Mesendoderm (in vitro differentiated cells): Measurements from ENCODE around the gene NCBP2L.

Source experiments
- DNase-seq: peaks from one replicate; pipeline ENCODE4 v3.0.0; 2013
- H2AK5ac ChIP-seq: 2 replicates; pipeline ENCODE4 v1.6.1; 2013; ENCODE audit warnings: low read length, inconsistent platforms
- H2BK120ac ChIP-seq: 2 replicates; pipeline ENCODE4 v1.6.1; 2013; ENCODE audit warnings: low read depth, mild to moderate bottlenecking, low read length, moderate library complexity, mixed read lengths
- H2BK15ac ChIP-seq: replicated peaks from 2 replicates; pipeline ENCODE4 v1.6.1; 2013; ENCODE audit warnings: low read depth, mild to moderate bottlenecking, moderate library complexity
- H2BK5ac ChIP-seq: 2 replicates; pipeline ENCODE4 v1.6.1; 2013; ENCODE audit warnings: low read length, inconsistent platforms
- H3K18ac ChIP-seq: 2 replicates; pipeline ENCODE4 v1.6.1; 2013; ENCODE audit warnings: mild to moderate bottlenecking, low read length, mixed read lengths
- H3K23ac ChIP-seq: one replicate; pipeline ENCODE4 v1.6.1; 2013; ENCODE audit warnings: low read length
- H3K27ac ChIP-seq: 2 replicates; pipeline ENCODE4 v1.5.1; 2013; ENCODE audit warnings: low read depth, mild to moderate bottlenecking, inconsistent platforms, low read length, moderate library complexity
- H3K27me3 ChIP-seq: 2 replicates; pipeline ENCODE4 v1.6.1; 2013; ENCODE audit warnings: low read length, control low read depth, mild to moderate bottlenecking, inconsistent platforms; ENCODE audit not compliant: insufficient read depth, poor library complexity
- H3K36me3 ChIP-seq: 2 replicates; pipeline ENCODE4 v1.6.1; 2013; ENCODE audit warnings: low read length, inconsistent platforms; ENCODE audit not compliant: control insufficient read depth, insufficient read depth
- H3K4ac ChIP-seq: one replicate; pipeline ENCODE4 v1.6.1; 2013; ENCODE audit warnings: low read depth, mild to moderate bottlenecking, low read length, moderate library complexity
- H3K4me1 ChIP-seq: 2 replicates; pipeline ENCODE4 v1.6.1; 2013; ENCODE audit warnings: low read depth, low read length, inconsistent platforms; ENCODE audit not compliant: control insufficient read depth
- H3K4me2 ChIP-seq: 2 replicates; pipeline ENCODE4 v1.6.1; 2013; ENCODE audit warnings: low read length
- H3K4me3 ChIP-seq: 2 replicates; pipeline ENCODE4 v1.5.1; 2013; ENCODE audit warnings: mild to moderate bottlenecking, low read length
- H3K56ac ChIP-seq: one replicate; pipeline ENCODE4 v1.6.1; 2013; ENCODE audit warnings: low read length
- H3K79me1 ChIP-seq: 2 replicates; pipeline ENCODE4 v1.6.1; 2013; ENCODE audit warnings: low read length, inconsistent platforms
- H3K79me2 ChIP-seq: 2 replicates; pipeline ENCODE4 v1.6.1; 2013; ENCODE audit warnings: mild to moderate bottlenecking, low read length; ENCODE audit not compliant: control insufficient read depth, insufficient read depth
- H3K9ac ChIP-seq: 2 replicates; pipeline ENCODE4 v1.6.1; 2013; ENCODE audit warnings: low read length, inconsistent platforms
- H4K5ac ChIP-seq: one replicate; pipeline ENCODE4 v1.6.1; 2013; ENCODE audit warnings: low read length
- H4K8ac ChIP-seq: one replicate; pipeline ENCODE4 v1.6.1; 2013; ENCODE audit warnings: low read depth, mild to moderate bottlenecking, control low read depth, low read length, moderate library complexity
- WGBS: extraction: QIAGEN DNeasy Blood & Tissue Kit; methylation state at CpG from one replicate; pipeline ENCODE4 v1.1.7; 2013; ENCODE audit warnings: low lambda C conversion rate, missing lambda C conversion rate; ENCODE audit not compliant: insufficient coverage; ENCODE audit errors: extremely low coverage; 5-methylcytosine and 5-hydroxymethylcytosine counted together

NCBP2L gene

DNA sequence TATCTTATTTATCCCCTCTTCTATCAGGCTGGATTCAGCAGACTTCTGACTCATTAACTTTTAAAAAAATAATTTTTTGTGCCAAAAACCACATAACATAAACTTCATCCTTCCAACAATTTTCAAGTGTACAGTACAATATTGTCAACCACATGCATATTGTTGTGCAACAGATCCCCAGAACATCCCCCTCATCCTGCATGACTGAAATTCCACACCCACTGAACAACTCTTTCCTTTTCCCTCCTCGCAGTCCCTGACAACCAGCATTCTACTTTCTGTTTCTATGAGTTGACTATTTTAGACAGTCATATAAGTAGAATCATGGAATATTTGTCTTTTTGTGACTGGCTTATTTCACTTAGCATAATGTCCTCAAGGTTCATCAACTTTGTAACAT is 45.9 kb downstream of the NCBP2L start:
- Histone ChIP-seq H3K79me1 (no peaks in the 10 kb centered on the region), H3K4me3 (no peak overlapping the region), H3K4me2 (no peak overlapping the region), H3K27ac (no peak overlapping the region), H2BK5ac (no peak overlapping the region), H3K18ac (no peak overlapping the region), H2BK15ac (no peak overlapping the region), H3K36me3 (no peaks in the 10 kb centered on the region), H3K4me1 (no peaks in the 10 kb centered on the region), H2BK120ac (no peak overlapping the region), H3K79me2 (no peaks in the 10 kb centered on the region), H3K56ac (no peak overlapping the region), H3K4ac (no peak overlapping the region), H3K27me3 (no peaks in the 10 kb centered on the region), H3K23ac (no peak overlapping the region), H4K8ac (no peak overlapping the region), H2AK5ac (no peak overlapping the region), H3K9ac (no peak overlapping the region), H4K5ac (no peak overlapping the region)
- WGBS = no CpG with 5 or more reads among the region's 1 CpG
- DNase-seq = no peak

DNA sequence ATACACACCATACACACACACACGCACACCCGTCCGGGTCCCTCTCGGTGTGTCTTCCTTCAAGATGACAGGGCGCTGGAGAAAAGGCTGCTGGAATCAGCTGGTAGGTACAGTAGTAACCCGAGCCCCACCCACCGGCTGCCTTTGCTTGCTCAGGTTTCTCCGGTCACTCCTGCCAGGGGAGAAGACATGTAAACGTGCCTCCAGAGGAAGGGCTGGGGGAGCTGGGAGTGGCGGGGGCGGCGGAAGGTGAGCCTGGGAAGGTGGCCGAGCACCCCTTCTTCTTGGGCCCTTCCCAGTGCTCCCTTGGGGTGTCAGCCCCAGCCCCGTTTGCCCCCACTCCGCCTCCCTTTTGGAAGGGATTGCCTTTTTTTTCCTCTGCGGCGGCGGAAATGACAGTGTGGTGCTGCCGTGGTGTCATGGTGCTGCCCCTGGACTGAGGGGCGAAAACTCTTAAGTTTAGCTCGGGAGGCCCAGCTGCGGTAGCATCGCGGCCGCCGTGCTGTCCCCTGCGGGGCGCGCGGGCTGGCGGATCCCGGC is 48.2 kb downstream of the NCBP2L start, which contains the start of gene MID2:
TSS of gene MID2 (plus strand) at position 169 of the 540 bp plus-strand sequence. CDS start 561 bp downstream, outside the sequence.
- Histone ChIP-seq H4K5ac (no peak within 1 kb of the TSS), H3K27ac (peak within 1 kb of the TSS; percentile 6), H3K4ac (no peak within 1 kb of the TSS), H2BK120ac (no peak within 1 kb of the TSS), H3K79me2 (no peaks in the 10 kb centered on the region), H2BK15ac (no peak within 1 kb of the TSS), H3K4me1 (no peaks in the 10 kb centered on the region), H3K27me3 (no peaks in the 10 kb centered on the region), H2AK5ac (no peak within 1 kb of the TSS), H2BK5ac (no peak within 1 kb of the TSS), H3K18ac (no peak within 1 kb of the TSS), H3K4me3 (no peak within 1 kb of the TSS), H3K4me2 (no peak within 1 kb of the TSS), H4K8ac (no peak within 1 kb of the TSS), H3K23ac (no peak within 1 kb of the TSS), H3K36me3 (no peaks in the 10 kb centered on the region), H3K9ac (peak within 1 kb of the TSS; percentile 58), H3K56ac (peak within 1 kb of the TSS; percentile 64), H3K79me1 (no peaks in the 10 kb centered on the region)
- WGBS = no CpG with 5 or more reads among the region's 32 CpGs
- DNase-seq = peak; percentile 77

DNA sequence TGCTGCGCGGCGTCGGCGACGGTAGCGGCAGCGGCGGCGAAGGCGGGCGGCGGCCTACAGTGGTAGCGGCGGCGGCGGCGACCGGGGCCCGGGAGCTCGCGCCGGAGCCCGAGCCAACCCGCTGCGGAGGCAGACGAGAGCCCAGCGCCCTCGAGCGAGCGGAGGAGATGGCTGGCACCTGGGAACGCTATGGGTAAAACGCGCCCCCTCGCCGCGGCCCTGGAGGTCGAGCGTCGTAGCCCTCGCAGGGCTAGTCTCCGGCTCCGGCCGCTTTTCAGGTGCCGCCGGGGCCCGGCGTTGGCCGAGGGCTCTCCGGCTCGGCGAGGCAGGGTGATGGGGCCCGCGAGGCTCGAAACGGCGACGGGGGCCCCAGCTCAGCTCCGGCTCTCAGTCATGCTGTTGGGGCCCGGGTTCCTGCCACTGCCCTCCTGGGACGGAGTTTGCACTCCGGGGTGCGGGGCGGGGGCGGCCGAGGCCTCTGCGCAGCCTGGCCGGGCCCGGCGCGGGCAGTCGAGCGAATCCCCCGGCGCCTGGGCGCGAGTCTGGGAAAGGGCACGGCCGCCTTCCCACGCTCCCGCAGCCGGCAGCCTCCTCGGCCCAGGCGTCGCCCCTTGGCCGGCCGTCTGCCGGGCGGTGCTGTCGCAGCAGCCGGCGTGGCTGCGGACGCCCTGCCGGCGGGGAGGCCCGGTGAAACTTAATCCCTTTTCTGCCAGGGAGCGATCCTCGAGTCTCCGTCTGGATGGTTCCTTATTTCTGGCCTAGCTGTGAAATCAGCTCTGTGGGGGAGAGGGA is 48.9 kb downstream of the NCBP2L start:
- Histone ChIP-seq H2BK15ac (no peak overlapping the region), H3K27me3 (no peaks in the 10 kb centered on the region), H3K9ac (peak overlapping the region; percentile 58), H3K4me1 (no peaks in the 10 kb centered on the region), H3K36me3 (no peaks in the 10 kb centered on the region), H3K79me1 (no peaks in the 10 kb centered on the region), H3K23ac (no peak overlapping the region), H3K18ac (no peak overlapping the region), H3K4me3 (no peak overlapping the region), H2AK5ac (no peak overlapping the region), H4K8ac (no peak overlapping the region), H2BK120ac (no peak overlapping the region), H3K56ac (peak overlapping the region; percentile 64), H4K5ac (no peak overlapping the region), H3K27ac (peak overlapping the region; percentile 6), H3K79me2 (no peaks in the 10 kb centered on the region), H3K4me2 (no peak overlapping the region), H2BK5ac (no peak overlapping the region), H3K4ac (no peak overlapping the region)
- DNase-seq = peak; percentile 60
- no CpG with 5 or more reads among the region's 100 CpGs for WGBS

DNA sequence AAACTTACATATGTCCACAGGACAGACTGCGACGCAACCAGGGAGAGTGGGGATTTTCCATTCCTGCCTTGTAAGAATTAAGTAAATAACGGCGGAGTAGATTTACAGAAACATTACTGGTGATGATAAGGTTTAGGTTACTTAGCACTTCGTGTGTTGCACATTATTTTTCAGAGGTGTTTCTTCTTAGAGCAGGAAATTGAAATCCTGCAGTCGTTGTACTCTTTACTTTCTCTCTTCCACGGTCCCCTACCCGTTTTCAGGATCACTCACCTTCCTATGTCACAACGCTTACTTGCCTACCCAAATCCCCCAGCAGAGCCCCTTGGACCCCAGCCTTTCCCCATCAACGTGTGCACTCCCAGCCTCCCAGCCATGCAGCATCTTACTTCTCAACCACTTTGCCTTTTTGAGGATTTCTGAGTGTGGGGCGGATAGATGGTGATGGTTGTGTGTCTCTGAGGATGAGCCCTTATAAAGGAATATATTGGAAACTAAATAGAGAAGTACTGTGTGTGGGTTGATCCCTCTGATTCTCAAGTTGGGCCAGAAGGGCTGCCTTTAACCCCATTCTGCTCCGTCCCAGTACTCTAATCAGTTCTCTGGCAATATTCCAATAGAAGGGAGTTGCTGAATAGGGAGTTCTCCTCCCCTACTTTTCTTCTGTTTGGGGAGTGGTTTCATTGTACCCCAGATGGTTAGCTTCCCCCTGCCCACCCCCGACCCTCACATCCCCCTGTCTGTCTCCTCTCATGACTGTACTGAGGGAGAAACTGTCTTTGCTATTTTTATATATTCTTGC is 49.7 kb downstream of the NCBP2L start:
- Histone ChIP-seq H3K4me2 (no peak overlapping the region), H3K23ac (no peak overlapping the region), H3K27me3 (no peaks in the 10 kb centered on the region), H3K18ac (no peak overlapping the region), H2BK120ac (no peak overlapping the region), H3K56ac (no peak overlapping the region), H3K36me3 (no peaks in the 10 kb centered on the region), H2BK5ac (no peak overlapping the region), H3K4me3 (no peak overlapping the region), H3K79me1 (no peaks in the 10 kb centered on the region), H3K4ac (no peak overlapping the region), H3K9ac (peak overlapping the region; percentile 58), H3K27ac (peak overlapping the region; percentile 6), H3K79me2 (no peaks in the 10 kb centered on the region), H4K8ac (no peak overlapping the region), H2BK15ac (no peak overlapping the region), H4K5ac (no peak overlapping the region), H3K4me1 (no peaks in the 10 kb centered on the region), H2AK5ac (no peak overlapping the region)
- no peak for DNase-seq
- WGBS = no CpG with 5 or more reads among the region's 13 CpGs

DNA sequence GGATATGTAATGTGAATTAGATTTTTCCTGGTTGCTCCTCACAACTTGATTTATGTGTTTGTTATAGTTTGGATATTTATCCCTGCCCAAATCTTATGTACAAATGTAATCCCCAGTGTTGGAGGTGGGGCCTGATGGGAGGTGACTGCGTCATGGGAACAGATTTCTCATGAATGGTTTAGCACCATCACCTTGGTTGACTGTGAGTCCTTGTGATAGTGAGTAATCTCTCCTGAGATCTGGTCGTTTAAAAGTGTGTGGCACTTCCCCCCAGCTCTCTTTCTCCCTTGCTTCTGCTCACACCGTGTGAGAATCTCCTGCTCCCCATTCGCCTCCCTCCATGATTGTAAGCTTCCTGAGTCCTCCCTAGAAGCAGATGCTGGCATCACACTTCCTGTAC is 50.3 kb downstream of the NCBP2L start:
- Histone ChIP-seq H2BK120ac (no peak overlapping the region), H3K4me1 (no peaks in the 10 kb centered on the region), H3K27ac (no peak overlapping the region), H3K36me3 (no peaks in the 10 kb centered on the region), H2AK5ac (no peak overlapping the region), H3K23ac (no peak overlapping the region), H3K56ac (no peak overlapping the region), H3K4ac (no peak overlapping the region), H3K79me2 (no peaks in the 10 kb centered on the region), H2BK15ac (no peak overlapping the region), H2BK5ac (no peak overlapping the region), H3K4me2 (no peak overlapping the region), H3K79me1 (no peaks in the 10 kb centered on the region), H3K9ac (no peak overlapping the region), H3K18ac (no peak overlapping the region), H3K27me3 (no peaks in the 10 kb centered on the region), H3K4me3 (no peak overlapping the region), H4K8ac (no peak overlapping the region), H4K5ac (no peak overlapping the region)
- no CpG with 5 or more reads among the region's 4 CpGs for WGBS
- no peak for DNase-seq
